ENCODE results near the gene RECK. TPM values are rescaled to one million over a fixed set of nuclear protein-coding genes. Genes with fewer than 3 reads are reported as not detected.
A peak's percentile ranks its signal among the peaks of the same experiment; 100 is the strongest.

The RECK gene
- total and polyA plus RNA-seq, 7 donors: 1.4 to 8.0 (median 2.0) TPM

GRCh38 chr9:36099718-36100117, 63.0 kb downstream of the RECK start:
- ATAC-seq (no peak), DNase-seq (no peak)
- no peak overlapping the region for H3K4me3 ChIP-seq
- H3K27me3 ChIP-seq (ENCODE audit: insufficient read depth in 3 of 3, low read length in 2 of 3): no peaks in the 10 kb centered on the region
- intact Hi-C loops (cut with DNase I): loop anchor here (5.0 kb wide), 2 partner anchors 63 to 228 kb away; no protein-coding TSS in a partner anchor
- TF ChIP-seq CTCF (IDR thresholded peaks at IDR 0.05): no peak
- H3K9me3 ChIP-seq: no peaks in the 10 kb centered on the region
- 76 to 86% (median 80%) methylated on average over 1 of the region's 1 CpG for WGBS, 3 donors
- no peak overlapping the region for H3K27ac ChIP-seq
- no peaks in the 10 kb centered on the region for H3K36me3 ChIP-seq (ENCODE audit: insufficient read depth in 1 of 2, low read depth in 1 of 2)
- H3K4me1 ChIP-seq: no peaks in the 10 kb centered on the region

- intact Hi-C loops (cut with DNase I): loop anchor here (5.0 kb wide), 2 partner anchors 62 to 227 kb away; no protein-coding TSS in a partner anchor
- H3K9me3 ChIP-seq: no peaks in the 10 kb centered on the region
- ATAC-seq: no peak
- no peak overlapping the region for H3K4me3 ChIP-seq
- 58 to 63% (median 59%) methylated on average over 3 of the region's 3 CpGs for WGBS, 3 donors
- no peak overlapping the region for H3K27ac ChIP-seq
- H3K36me3 ChIP-seq (ENCODE audit: insufficient read depth in 1 of 2, low read depth in 1 of 2): no peaks in the 10 kb centered on the region
- no peaks in the 10 kb centered on the region for H3K27me3 ChIP-seq (ENCODE audit: insufficient read depth in 3 of 3, low read length in 2 of 3)
- DNase-seq: no peak
- H3K4me1 ChIP-seq: no peaks in the 10 kb centered on the region
- no peak for TF ChIP-seq CTCF (IDR thresholded peaks at IDR 0.05)
Observed at GRCh38 chr9:36100532-36100931, 63.8 kb downstream of the RECK start.

GRCh38 chr9:36101916-36102741, 65.4 kb downstream of the RECK start:
- DNase-seq (peak in 1 of 2 donors; percentile 26), ATAC-seq (peak in 2 of 4 donors; percentile 36 to 59)
- Histone ChIP-seq H3K9me3 (no peaks in the 10 kb centered on the region), H3K4me3 (no peak overlapping the region), H3K4me1 (no peaks in the 10 kb centered on the region), H3K27ac (no peak overlapping the region), H3K27me3 (ENCODE audit: insufficient read depth in 3 of 3, low read length in 2 of 3) (no peaks in the 10 kb centered on the region), H3K36me3 (ENCODE audit: insufficient read depth in 1 of 2, low read depth in 1 of 2) (no peaks in the 10 kb centered on the region)
- intact Hi-C loops (cut with DNase I): loop anchor here (2.0 to 5.0 kb wide), 3 partner anchors 60 to 225 kb away; no protein-coding TSS in a partner anchor
- WGBS, 3 donors: 54 to 74% (median 61%) methylated on average over 4 of the region's 4 CpGs
- TF ChIP-seq CTCF (IDR thresholded peaks at IDR 0.05): no peak

- peak; percentile 76 to 87 for DNase-seq
- TF ChIP-seq CTCF (IDR thresholded peaks at IDR 0.05): peak; percentile 79
- ATAC-seq: peak; percentile 75 to 86 (median 82)
- 73 to 77% (median 74%) methylated on average over 10 of the region's 10 CpGs for WGBS, 3 donors
- Histone ChIP-seq H3K27ac (no peak overlapping the region), H3K27me3 (ENCODE audit: insufficient read depth in 3 of 3, low read length in 2 of 3) (no peaks in the 10 kb centered on the region), H3K4me3 (no peak overlapping the region), H3K36me3 (ENCODE audit: insufficient read depth in 1 of 2, low read depth in 1 of 2) (peaks cover 0 to 4% of the 10 kb centered on the region in 2 donors), H3K4me1 (no peaks in the 10 kb centered on the region), H3K9me3 (no peaks in the 10 kb centered on the region)
- intact Hi-C loops (cut with DNase I): loop anchor here (2.0 to 5.0 kb wide), 3 partner anchors 59 to 224 kb away; no protein-coding TSS in a partner anchor
Observed at GRCh38 chr9:36102742-36103495, 66.2 kb downstream of the RECK start.

Data from psoas muscle (tissue), 8 donors.